ENCODE results near the gene MATN3.

DNA sequence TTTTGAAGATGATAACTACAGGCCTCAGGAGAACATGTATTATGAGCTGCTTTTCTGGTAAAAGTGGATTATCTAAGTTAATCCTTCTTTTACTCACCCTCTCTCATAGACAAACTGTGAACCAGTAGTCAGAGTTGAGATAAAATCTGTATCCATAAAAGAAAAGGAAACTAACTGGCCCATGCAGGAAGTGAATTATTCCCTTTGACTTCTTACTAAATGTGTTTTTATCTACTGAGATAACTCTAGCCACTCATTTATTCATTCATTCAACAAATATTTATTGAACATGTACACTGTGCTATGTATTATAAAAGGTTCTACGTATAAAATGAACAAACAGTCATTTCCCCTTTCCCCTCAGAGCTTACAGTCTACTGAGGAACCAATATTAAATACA is 32.5 kb downstream of the MATN3 start:
- TF ChIP-seq EZH2phosphoT487 (IDR thresholded peaks at IDR 0.05; ENCODE audit: borderline replicate concordance, low read depth, low read length) = no peak
- TF ChIP-seq, protein P1, sequence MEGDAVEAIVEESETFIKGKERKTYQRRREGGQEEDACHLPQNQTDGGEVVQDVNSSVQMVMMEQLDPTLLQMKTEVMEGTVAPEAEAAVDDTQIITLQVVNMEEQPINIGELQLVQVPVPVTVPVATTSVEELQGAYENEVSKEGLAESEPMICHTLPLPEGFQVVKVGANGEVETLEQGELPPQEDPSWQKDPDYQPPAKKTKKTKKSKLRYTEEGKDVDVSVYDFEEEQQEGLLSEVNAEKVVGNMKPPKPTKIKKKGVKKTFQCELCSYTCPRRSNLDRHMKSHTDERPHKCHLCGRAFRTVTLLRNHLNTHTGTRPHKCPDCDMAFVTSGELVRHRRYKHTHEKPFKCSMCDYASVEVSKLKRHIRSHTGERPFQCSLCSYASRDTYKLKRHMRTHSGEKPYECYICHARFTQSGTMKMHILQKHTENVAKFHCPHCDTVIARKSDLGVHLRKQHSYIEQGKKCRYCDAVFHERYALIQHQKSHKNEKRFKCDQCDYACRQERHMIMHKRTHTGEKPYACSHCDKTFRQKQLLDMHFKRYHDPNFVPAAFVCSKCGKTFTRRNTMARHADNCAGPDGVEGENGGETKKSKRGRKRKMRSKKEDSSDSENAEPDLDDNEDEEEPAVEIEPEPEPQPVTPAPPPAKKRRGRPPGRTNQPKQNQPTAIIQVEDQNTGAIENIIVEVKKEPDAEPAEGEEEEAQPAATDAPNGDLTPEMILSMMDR (conservative IDR thresholded peaks at IDR 0.05; ENCODE audit: low read length) = no peak
